GM23338 (cell line): ENCODE measurements around the gene SDF2L1. TPM values are rescaled to one million over a fixed set of nuclear protein-coding genes. Genes with fewer than 3 reads are reported as not detected.

ENCODE experiments used
- ATAC-seq: fragments of 200-7000 bp; cut with Tn5 transposase; 3 replicates; pipeline ENCODE4 v1.9.1; 2020
- DNase-seq: peaks from one replicate; pipeline ENCODE4 v3.0.0-alpha.2; 2015; ENCODE audit warnings: low spot score
- H2AFZ ChIP-seq: fragments of 200-600 bp; sonication (generic); 2 replicates; pipeline ENCODE4 v1.8.0; 2016; ENCODE audit warnings: antibody characterized with exemption, mild to moderate bottlenecking, moderate library complexity
- H3F3A ChIP-seq: fragments of 200-600 bp; sonication (generic); replicated peaks from 2 replicates; pipeline ENCODE4 v1.8.0; 2017; ENCODE audit warnings: antibody characterized with exemption, mixed run types, low read depth
- H3K27ac ChIP-seq: fragments of 200-600 bp; sonication (generic); 2 replicates; pipeline ENCODE4 v1.6.1; 2016; ENCODE audit warnings: low read depth
- H3K27me3 ChIP-seq: fragments of 200-600 bp; sonication (generic); 2 replicates; pipeline ENCODE4 v1.8.0; 2016; ENCODE audit warnings: mild to moderate bottlenecking, mixed run types, moderate library complexity; ENCODE audit not compliant: insufficient read depth
- H3K36me3 ChIP-seq: fragments of 200-600 bp; sonication (generic); 2 replicates; pipeline ENCODE4 v1.8.0; 2016; ENCODE audit warnings: mild to moderate bottlenecking; ENCODE audit not compliant: insufficient read depth
- H3K4me1 ChIP-seq: fragments of 200-600 bp; sonication (generic); 2 replicates; pipeline ENCODE4 v1.8.0; 2016; ENCODE audit warnings: mild to moderate bottlenecking, moderate library complexity; ENCODE audit not compliant: insufficient read depth
- H3K4me2 ChIP-seq: fragments of 200-600 bp; sonication (generic); 2 replicates; pipeline ENCODE4 v1.7.1; 2017; ENCODE audit warnings: mixed run types
- H3K4me3 ChIP-seq: fragments of 200-600 bp; sonication (generic); 2 replicates; pipeline ENCODE4 v1.6.1; 2016; ENCODE audit warnings: mixed run types
- H3K79me2 ChIP-seq: fragments of 200-600 bp; sonication (generic); replicated peaks from 2 replicates; pipeline ENCODE4 v1.8.0; 2017; ENCODE audit warnings: mild to moderate bottlenecking; ENCODE audit not compliant: insufficient read depth
- H3K9me2 ChIP-seq: fragments of 200-600 bp; sonication (generic); 2 replicates; pipeline ENCODE4 v1.8.0; 2017; ENCODE audit not compliant: insufficient read depth
- H4K20me1 ChIP-seq: fragments of 200-600 bp; sonication (generic); replicated peaks from 2 replicates; pipeline ENCODE4 v1.8.0; 2017; ENCODE audit warnings: mild to moderate bottlenecking; ENCODE audit not compliant: insufficient read depth
- H3K27ac Mint-ChIP-seq: 2 replicates; pipeline ENCODE4 v1.8.0; 2020; ENCODE audit warnings: inconsistent platforms, mild to moderate bottlenecking, moderate library complexity, mixed read lengths
- H3K27me3 Mint-ChIP-seq: 3 replicates; pipeline ENCODE4 v1.8.0; 2022; ENCODE audit warnings: low read depth, mild to moderate bottlenecking, moderate library complexity, mixed read lengths, inconsistent platforms; ENCODE audit not compliant: insufficient read depth, poor library complexity
- H3K36me3 Mint-ChIP-seq: 3 replicates; pipeline ENCODE4 v1.8.0; 2021; ENCODE audit warnings: low read depth, mild to moderate bottlenecking, inconsistent platforms, moderate library complexity, mixed read lengths
- H3K4me1 Mint-ChIP-seq: 3 replicates; pipeline ENCODE4 v1.8.0; 2020; ENCODE audit warnings: mild to moderate bottlenecking, inconsistent platforms, mixed read lengths
- H3K4me3 Mint-ChIP-seq: 3 replicates; pipeline ENCODE4 v1.8.0; 2021; ENCODE audit warnings: moderate library complexity, mild to moderate bottlenecking, inconsistent platforms, mixed read lengths
- H3K9me3 Mint-ChIP-seq: 3 replicates; pipeline ENCODE4 v1.8.0; 2020; ENCODE audit warnings: moderate library complexity, mild to moderate bottlenecking, inconsistent platforms, mixed read lengths
- CTCF ChIP-seq, 2 experiments: fragments of 200-600 bp in 1 of 2; sonication (generic) in 1 of 2; conservative IDR thresholded peaks; 2 replicates each; pipeline versions ENCODE4 v1.5.1 to v1.6.1; 2016 to 2017; ENCODE audit warnings: antibody characterized with exemption in 2 of 2, low read depth in 2 of 2, mild to moderate bottlenecking in 2 of 2, moderate library complexity in 1 of 2
- JUNB ChIP-seq: IDR thresholded peaks from one replicate; pipeline ENCODE4 v1.6.1; 2016; ENCODE audit warnings: antibody characterized with exemption; ENCODE audit not compliant: unreplicated experiment
- ZNF462 ChIP-seq: fragments of 250-450 bp; sonication (Bioruptor Pico); IDR thresholded peaks from 2 replicates; pipeline ENCODE4 v1.5.0; 2020; ENCODE audit warnings: mild to moderate bottlenecking, moderate library complexity
- polyA plus RNA-seq: library from polyadenylated mRNA; unstranded; fragments of >200 nt; fragmentation: Nextera tagmentation; extraction: Ambion mirVana; gene quantifications from 2 replicates; pipeline ENCODE4 v1.2.1, GENCODE V29; 2016
- total RNA-seq: library from RNA; depleted of rRNA; stranded (reverse); fragments of >200 nt; shearing (Covaris generic); gene quantifications from 2 replicates; pipeline ENCODE4 v1.2.3, GENCODE V29; 2014

SDF2L1 gene
- total and polyA plus RNA-seq, 2 experiments from 2014 or later, result 62.3 to 72.7 TPM

- peaks cover 22% of the 10 kb centered on the region for H3F3A ChIP-seq
- Mint-ChIP-seq H3K36me3 (peaks cover 28% of the 10 kb centered on the region), H3K27ac (no peak overlapping the region), H3K9me3 (no peaks in the 10 kb centered on the region), H3K4me1 (peaks cover 21% of the 10 kb centered on the region), H3K27me3 (peaks cover 9% of the 10 kb centered on the region), H3K4me3 (no peak overlapping the region; the same call in 2 of the 3 replicates)
- H3K9me2 ChIP-seq, result no peaks in the 10 kb centered on the region
- no peaks in the 10 kb centered on the region for H3K36me3 ChIP-seq
- H3K4me1 ChIP-seq, result peaks cover 11% of the 10 kb centered on the region
- TF ChIP-seq CTCF (conservative IDR thresholded peaks at IDR 0.05; ENCODE audit: low read depth in 2 of 2) (peak; percentile 87 to 89), ZNF462 (no peak), JUNB (no peak)
- no peak overlapping the region for H3K4me2 ChIP-seq
- H3K27ac ChIP-seq, result no peak overlapping the region
- peaks cover 5% of the 10 kb centered on the region; the same call in 1 of the 2 replicates for H4K20me1 ChIP-seq
- peak; percentile 94 for DNase-seq
- H3K79me2 ChIP-seq, result no peaks in the 10 kb centered on the region
- no peak overlapping the region for H3K4me3 ChIP-seq
- H3K27me3 ChIP-seq, result no peaks in the 10 kb centered on the region
- peak; percentile 10 for ATAC-seq
- no peak overlapping the region for H2AFZ ChIP-seq
Measured at GRCh38 chr22:21646608-21647590, 4.8 kb downstream of the SDF2L1 start.
